HEK293 (cell line): ENCODE results near the gene TNS4.

Experiments used
- CTCF ChIA-PET: fragments of 350-600 bp; formaldehyde crosslinking; extraction: SDS; loops from one replicate; lab custom pipeline; 2021; ENCODE audit warnings: antibody characterized with exemption; lab: Yijun Ruan, JAX
- POLR2A ChIA-PET: fragments of 300-600 bp; formaldehyde crosslinking; extraction: SDS; loops from one replicate; lab custom pipeline; 2020; ENCODE audit warnings: antibody characterized with exemption, inconsistent platforms; lab: Yijun Ruan, JAX
- H3K27ac ChIP-seq: fragments of 200-500 bp; sonication (Bioruptor generic); 2 replicates; pipeline ENCODE4 v1.5.1; 2014; ENCODE audit warnings: low read depth, low read length, control low read depth, inconsistent platforms; ENCODE audit errors: extremely low read depth
- H3K36me3 ChIP-seq, 2 experiments: fragments of 200-500 bp in 1 of 2; sonication (Bioruptor generic) in 1 of 2; 1 replicate in 1 of 2; 2 replicates in 1 of 2; pipeline ENCODE4 v1.5.1; 2014 to 2017; ENCODE audit warnings: inconsistent platforms in 2 of 2, low read length in 2 of 2; ENCODE audit not compliant: control insufficient read depth in 2 of 2, insufficient read depth in 1 of 2
- H3K4me1 ChIP-seq: fragments of 200-500 bp; sonication (Bioruptor generic); 2 replicates; pipeline ENCODE4 v1.5.1; 2014; ENCODE audit warnings: mild to moderate bottlenecking, low read length, inconsistent platforms; ENCODE audit not compliant: control insufficient read depth, insufficient read depth
- H3K4me3 ChIP-seq: 2 replicates; pipeline ENCODE4 v1.5.1; 2011; ENCODE audit warnings: low read depth, mild to moderate bottlenecking, control low read depth, low read length, moderate library complexity
- H3K9me3 ChIP-seq: fragments of 200-500 bp; sonication (Bioruptor generic); 2 replicates; pipeline ENCODE4 v1.5.1; 2014; ENCODE audit warnings: low read depth, low read length, inconsistent platforms; ENCODE audit not compliant: control insufficient read depth, insufficient read depth
- SCRT1 ChIP-seq: fragments of 450-650 bp; formaldehyde crosslinking; IDR thresholded peaks from 2 replicates; pipeline ENCODE4 v1.5.1; 2016; ENCODE audit warnings: missing biosample characterization, missing genetic modification characterization, borderline replicate concordance
- ZBTB11 ChIP-seq: fragments of 450-650 bp; formaldehyde crosslinking; conservative IDR thresholded peaks from 2 replicates; pipeline ENCODE4 v1.5.1; 2016; ENCODE audit warnings: low read depth, missing biosample characterization, missing genetic modification characterization
- ZNF114 ChIP-seq: fragments of 450-650 bp; formaldehyde crosslinking; IDR thresholded peaks from 2 replicates; pipeline ENCODE4 v1.5.0; 2017; ENCODE audit warnings: missing biosample characterization, missing genetic modification characterization
- ZNF121 ChIP-seq: fragments of 450-650 bp; formaldehyde crosslinking; IDR thresholded peaks from 2 replicates; pipeline ENCODE4 v1.5.1; 2016; ENCODE audit warnings: missing biosample characterization, missing genetic modification characterization
- ZNF26 ChIP-seq: fragments of 450-650 bp; formaldehyde crosslinking; IDR thresholded peaks from 2 replicates; pipeline ENCODE4 v1.5.1; 2016; ENCODE audit warnings: missing biosample characterization, missing genetic modification characterization
- ZNF549 ChIP-seq: fragments of 450-650 bp; IDR thresholded peaks from 2 replicates; pipeline ENCODE4 v1.5.1; 2018; ENCODE audit warnings: missing biosample characterization, missing genetic modification characterization, mild to moderate bottlenecking, inconsistent platforms, moderate library complexity
- ZNF555 ChIP-seq: fragments of 450-650 bp; formaldehyde crosslinking; conservative IDR thresholded peaks from 2 replicates; pipeline ENCODE4 v1.5.1; 2017; ENCODE audit warnings: missing biosample characterization, mild to moderate bottlenecking, missing genetic modification characterization, inconsistent platforms
- ZNF596 ChIP-seq: fragments of 450-650 bp; IDR thresholded peaks from 2 replicates; pipeline ENCODE4 v1.5.0; 2018; ENCODE audit warnings: missing biosample characterization, mild to moderate bottlenecking, missing genetic modification characterization, moderate library complexity
- ZNF776 ChIP-seq: fragments of 450-650 bp; formaldehyde crosslinking; IDR thresholded peaks from 2 replicates; pipeline ENCODE4 v1.5.0; 2017; ENCODE audit warnings: missing biosample characterization, missing genetic modification characterization, borderline replicate concordance
- ZNF792 ChIP-seq: fragments of 450-650 bp; formaldehyde crosslinking; IDR thresholded peaks from 2 replicates; pipeline ENCODE4 v1.5.1; 2016; ENCODE audit warnings: missing biosample characterization, missing genetic modification characterization
- ZSCAN30 ChIP-seq: fragments of 450-650 bp; IDR thresholded peaks from 2 replicates; pipeline ENCODE4 v1.5.1; 2018; ENCODE audit warnings: missing biosample characterization, mild to moderate bottlenecking, missing genetic modification characterization, moderate library complexity
- TF ChIP-seq, protein P1 (sequence below): fragments of 450-650 bp; formaldehyde crosslinking; IDR thresholded peaks from 2 replicates; pipeline ENCODE4 v1.5.1; 2016; ENCODE audit warnings: missing biosample characterization, missing genetic modification characterization
- TF ChIP-seq, protein P2 (sequence below): fragments of 450-650 bp; formaldehyde crosslinking; IDR thresholded peaks from 2 replicates; pipeline ENCODE4 v1.5.1; 2016; ENCODE audit warnings: missing biosample characterization, missing genetic modification characterization, borderline replicate concordance

TNS4 gene

GRCh38 chr17:40501499-40501911 is at the start of gene TNS4:
TSS of gene TNS4 (minus strand) at chr17:40501623. CDS start at chr17:40496425, 5,198 bp downstream.
- Histone ChIP-seq H3K36me3 (no peaks in the 10 kb centered on the region), H3K27ac (no peak within 1 kb of the TSS), H3K4me1 (no peaks in the 10 kb centered on the region; the same call in 1 of the 2 replicates), H3K4me3 (no peak within 1 kb of the TSS), H3K9me3 (no peaks in the 10 kb centered on the region)
- POLR2A ChIA-PET, result interaction anchor here (0.6 kb wide), 2 partner anchors 117 to 282 kb away, joined by 3 read pairs; partner anchors contain the start of gene WIPF2
- TF ChIP-seq SCRT1 (tag by site-specific recombination), result peak; percentile 72
- TF ChIP-seq ZNF792 (tag by site-specific recombination), result no peak
- no peak for TF ChIP-seq ZNF549 (tag by site-specific recombination)
- CTCF ChIA-PET, result interaction anchor here (0.6 to 2.2 kb wide), 6 partner anchors 25 to 210 kb away, joined by 3 to 14 read pairs (median 4); no protein-coding TSS in a partner anchor

DNA sequence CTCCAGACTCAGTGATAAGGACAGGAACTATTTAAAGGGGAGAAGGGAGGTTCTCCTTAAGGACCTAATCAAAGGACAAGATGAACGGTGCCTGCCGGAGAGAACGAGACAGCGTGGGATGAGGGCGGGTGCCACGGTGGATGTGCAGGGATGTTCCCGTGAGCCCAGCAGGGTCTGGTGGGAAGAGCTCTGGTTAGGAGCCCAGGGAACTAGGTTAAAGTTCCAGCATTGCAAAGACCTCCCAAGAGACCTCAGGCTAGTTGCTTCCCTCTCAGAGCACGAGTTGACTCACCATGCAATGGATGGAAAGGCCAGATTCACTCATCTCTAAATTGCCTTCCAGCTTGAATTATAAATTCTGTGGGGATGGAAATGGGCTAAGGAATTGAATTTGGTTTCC is 49.2 kb upstream of the TNS4 start:
- ChIA-PET POLR2A (no interaction called here), CTCF (interaction anchor here (0.8 to 11.3 kb wide), 4 partner anchors 10 to 474 kb away, joined by 4 to 103 read pairs (median 40); no protein-coding TSS in a partner anchor)
- Histone ChIP-seq H3K4me3 (no peak overlapping the region), H3K4me1 (peaks cover 4% of the 10 kb centered on the region), H3K27ac (no peak overlapping the region), H3K9me3 (no peaks in the 10 kb centered on the region), H3K36me3 (no peaks in the 10 kb centered on the region)
- TF ChIP-seq, protein P1, sequence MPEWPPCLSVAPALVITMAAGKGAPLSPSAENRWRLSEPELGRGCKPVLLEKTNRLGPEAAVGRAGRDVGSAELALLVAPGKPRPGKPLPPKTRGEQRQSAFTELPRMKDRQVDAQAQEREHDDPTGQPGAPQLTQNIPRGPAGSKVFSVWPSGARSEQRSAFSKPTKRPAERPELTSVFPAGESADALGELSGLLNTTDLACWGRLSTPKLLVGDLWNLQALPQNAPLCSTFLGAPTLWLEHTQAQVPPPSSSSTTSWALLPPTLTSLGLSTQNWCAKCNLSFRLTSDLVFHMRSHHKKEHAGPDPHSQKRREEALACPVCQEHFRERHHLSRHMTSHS (tag by site-specific recombination), result no peak
- TF ChIP-seq ZSCAN30 (tag by site-specific recombination) (no peak), ZNF26 (tag by site-specific recombination) (no peak), ZNF114 (tag by site-specific recombination) (no peak), ZNF121 (tag by site-specific recombination) (no peak), ZBTB11 (tag by site-specific recombination) (no peak), ZNF555 (tag by site-specific recombination) (no peak), ZNF596 (tag by site-specific recombination) (no peak), ZNF776 (tag by site-specific recombination) (no peak)
- TF ChIP-seq, protein P2, sequence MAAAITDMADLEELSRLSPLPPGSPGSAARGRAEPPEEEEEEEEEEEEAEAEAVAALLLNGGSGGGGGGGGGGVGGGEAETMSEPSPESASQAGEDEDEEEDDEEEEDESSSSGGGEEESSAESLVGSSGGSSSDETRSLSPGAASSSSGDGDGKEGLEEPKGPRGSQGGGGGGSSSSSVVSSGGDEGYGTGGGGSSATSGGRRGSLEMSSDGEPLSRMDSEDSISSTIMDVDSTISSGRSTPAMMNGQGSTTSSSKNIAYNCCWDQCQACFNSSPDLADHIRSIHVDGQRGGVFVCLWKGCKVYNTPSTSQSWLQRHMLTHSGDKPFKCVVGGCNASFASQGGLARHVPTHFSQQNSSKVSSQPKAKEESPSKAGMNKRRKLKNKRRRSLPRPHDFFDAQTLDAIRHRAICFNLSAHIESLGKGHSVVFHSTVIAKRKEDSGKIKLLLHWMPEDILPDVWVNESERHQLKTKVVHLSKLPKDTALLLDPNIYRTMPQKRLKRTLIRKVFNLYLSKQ, result no peak
